Esophagus muscularis mucosa (tissue), 4 donors: ENCODE data around the gene ZFAND4.

ENCODE experiments used
- EP300 ChIP-seq: sonication (generic); formaldehyde crosslinking; IDR thresholded peaks from one replicate; pipeline ENCODE4 v1.6.1; 2017; ENCODE audit warnings: antibody characterized with exemption
- POLR2A ChIP-seq: fragments of 450-650 bp; IDR thresholded peaks from one replicate; pipeline ENCODE4 v1.6.1; 2017; ENCODE audit warnings: antibody characterized with exemption, moderate library complexity, mild to moderate bottlenecking, low read depth
- POLR2AphosphoS5 ChIP-seq, 2 donors: sonication (generic); formaldehyde crosslinking; IDR thresholded peaks; one replicate each; pipeline ENCODE4 v1.6.1; 2017; ENCODE audit warnings: antibody characterized with exemption in 2 of 2
- TF ChIP-seq, protein P1 (sequence below), 3 experiments: fragments of 200-600 bp in 2 of 3; fragments of 450-650 bp in 1 of 3; sonication (generic) in 2 of 3; IDR thresholded peaks; one replicate each; pipeline ENCODE4 v1.5.1; 2017 to 2019; ENCODE audit warnings: antibody characterized with exemption in 3 of 3, mild to moderate bottlenecking in 2 of 3, moderate library complexity in 1 of 3

DNA sequence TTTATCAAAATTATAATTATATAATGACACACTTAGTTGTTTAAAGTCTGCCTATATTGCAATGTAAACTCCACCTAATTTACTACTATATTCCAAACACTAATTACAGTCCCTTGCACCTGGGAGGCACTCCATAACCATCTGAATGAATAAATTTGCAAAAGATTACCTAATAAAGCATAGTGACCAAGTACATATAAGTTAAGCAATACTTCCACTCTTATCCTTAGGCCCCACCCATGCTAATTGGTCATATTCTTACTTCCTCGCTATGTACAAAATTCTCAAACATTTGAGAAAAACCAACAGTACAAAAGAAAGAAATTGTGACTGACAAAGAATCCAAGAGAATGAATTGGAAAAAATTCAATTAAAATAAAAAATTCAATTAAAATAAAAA lies 65.3 kb downstream of the ZFAND4 start:
- TF ChIP-seq POLR2A (no peak), EP300 (no peak), POLR2AphosphoS5 (IDR thresholded peaks at IDR 0.05) (no peak)
- TF ChIP-seq, protein P1, sequence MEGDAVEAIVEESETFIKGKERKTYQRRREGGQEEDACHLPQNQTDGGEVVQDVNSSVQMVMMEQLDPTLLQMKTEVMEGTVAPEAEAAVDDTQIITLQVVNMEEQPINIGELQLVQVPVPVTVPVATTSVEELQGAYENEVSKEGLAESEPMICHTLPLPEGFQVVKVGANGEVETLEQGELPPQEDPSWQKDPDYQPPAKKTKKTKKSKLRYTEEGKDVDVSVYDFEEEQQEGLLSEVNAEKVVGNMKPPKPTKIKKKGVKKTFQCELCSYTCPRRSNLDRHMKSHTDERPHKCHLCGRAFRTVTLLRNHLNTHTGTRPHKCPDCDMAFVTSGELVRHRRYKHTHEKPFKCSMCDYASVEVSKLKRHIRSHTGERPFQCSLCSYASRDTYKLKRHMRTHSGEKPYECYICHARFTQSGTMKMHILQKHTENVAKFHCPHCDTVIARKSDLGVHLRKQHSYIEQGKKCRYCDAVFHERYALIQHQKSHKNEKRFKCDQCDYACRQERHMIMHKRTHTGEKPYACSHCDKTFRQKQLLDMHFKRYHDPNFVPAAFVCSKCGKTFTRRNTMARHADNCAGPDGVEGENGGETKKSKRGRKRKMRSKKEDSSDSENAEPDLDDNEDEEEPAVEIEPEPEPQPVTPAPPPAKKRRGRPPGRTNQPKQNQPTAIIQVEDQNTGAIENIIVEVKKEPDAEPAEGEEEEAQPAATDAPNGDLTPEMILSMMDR (IDR thresholded peaks at IDR 0.05) = no peak
